ENCODE measurements around the gene KHDRBS2. TPM values are rescaled to one million over a fixed set of nuclear protein-coding genes. Genes with fewer than 3 reads are reported as not detected.

Gene KHDRBS2
- total and polyA plus RNA-seq, 2 of the 4 experiments (the other 2 are of a cell fraction) = not detected

DNA sequence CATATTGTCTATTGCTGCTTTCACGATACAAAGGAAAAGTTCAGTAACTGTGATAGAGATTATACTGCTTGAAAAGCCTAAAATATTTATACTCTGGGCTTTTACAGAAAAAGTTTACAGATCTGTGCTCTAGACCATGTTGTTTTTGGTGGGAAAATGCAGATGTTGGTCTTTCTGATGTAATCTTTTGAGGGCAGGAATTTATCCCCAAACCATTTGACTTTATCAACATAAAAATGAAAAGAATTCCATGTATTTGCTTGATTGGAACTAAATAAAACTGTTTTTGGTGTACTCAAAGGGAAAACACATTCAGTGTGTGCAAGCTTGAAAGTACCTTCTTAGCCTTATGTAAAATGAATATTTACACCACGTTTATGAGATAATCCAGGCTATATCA, 603.5 kb downstream of the KHDRBS2 start:
- Histone ChIP-seq H3K4me3 (ENCODE audit: insufficient read depth, low read depth, low read length) (no peak overlapping the region), H3K56ac (ENCODE audit: extremely low read depth, insufficient read depth, low read length) (no peak overlapping the region), H2BK20ac (ENCODE audit: low read depth, low read length) (no peak overlapping the region), H3K9ac (ENCODE audit: low read depth, low read length) (no peak overlapping the region), H3K23ac (ENCODE audit: low read depth, low read length) (no peak overlapping the region), H2AFZ (replicated peaks; ENCODE audit: low read length, poor library complexity) (no peak overlapping the region), H4K5ac (ENCODE audit: low read depth, low read length) (no peak overlapping the region), H2BK120ac (ENCODE audit: low read depth, low read length) (no peak overlapping the region), H3K27ac (ENCODE audit: insufficient read depth, low read length) (no peak overlapping the region), H2AK9ac (replicated peaks; ENCODE audit: low read depth, low read length, poor library complexity) (no peak overlapping the region), H4K91ac (ENCODE audit: insufficient read depth, low read depth, low read length) (no peak overlapping the region), H3K4ac (ENCODE audit: low read depth, low read length) (no peak overlapping the region), H4K20me1 (ENCODE audit: insufficient read depth, low read length) (no peaks in the 10 kb centered on the region), H3K9me1 (ENCODE audit: insufficient read depth, low read length) (no peaks in the 10 kb centered on the region), H4K8ac (ENCODE audit: low read depth in 2 of 2, low read length in 2 of 2) (no peak overlapping the region), H3K18ac (ENCODE audit: low read depth, low read length) (no peak overlapping the region), H3K9me3 (ENCODE audit: control insufficient read depth, insufficient read depth, low read length) (peaks cover 5% of the 10 kb centered on the region; the same call in 1 of the 2 replicates), H3K4me2 (ENCODE audit: low read depth, low read length) (no peak overlapping the region), H3K36me3 (ENCODE audit: control insufficient read depth, insufficient read depth, low read length) (no peaks in the 10 kb centered on the region), H2AK5ac (ENCODE audit: low read depth, low read length) (no peak overlapping the region), H3K4me1 (ENCODE audit: control insufficient read depth, insufficient read depth, low read length) (no peaks in the 10 kb centered on the region), H3K27me3 (ENCODE audit: control insufficient read depth, insufficient read depth, low read length) (no peaks in the 10 kb centered on the region), H3K14ac (replicated peaks; ENCODE audit: low read depth, low read length) (no peak overlapping the region), H2BK15ac (ENCODE audit: low read depth, low read length) (no peak overlapping the region), H2BK5ac (ENCODE audit: low read depth, low read length, poor library complexity, severe bottlenecking) (no peak overlapping the region), H3K79me1 (ENCODE audit: low read depth in 1 of 2, low read length in 2 of 2) (no peaks in the 10 kb centered on the region)
- POLR2A ChIA-PET (ENCODE audit: unreplicated experiment) = no interaction called here
- WGBS, 2 experiments (ENCODE audit: extremely low coverage in 2 of 2, insufficient read length in 1 of 2) = no CpG with 5 or more reads among the region's 2 CpGs
- CTCF ChIA-PET = no interaction called here
- BruUV-seq (replicated peaks) = no TSS peak
- in situ Hi-C loops (cut with MboI; ENCODE audit: low sequenced_read_pairs) = no loop called here
- intact Hi-C loops (cut with micrococcal nuclease) = no loop called here
- dilution Hi-C loops (cut with HindIII; ENCODE audit: low sequenced_read_pairs, unreplicated experiment) = no loop called here
- TF ChIP-seq BHLHE40 (IDR thresholded peaks at IDR 0.05; ENCODE audit: low read depth, low read length) (no peak), RAD21 (IDR thresholded peaks at IDR 0.05; ENCODE audit: low read length) (no peak), ELK1 (IDR thresholded peaks at IDR 0.05; ENCODE audit: borderline replicate concordance, low read depth, low read length) (no peak), RFX5 (IDR thresholded peaks at IDR 0.05; ENCODE audit: low read depth, low read length) (no peak), CHD1 (IDR thresholded peaks at IDR 0.05; ENCODE audit: low read depth, low read length) (no peak), FOS (IDR thresholded peaks at IDR 0.05; ENCODE audit: low read depth, low read length) (no peak), RCOR1 (IDR thresholded peaks at IDR 0.05; ENCODE audit: insufficient replicate concordance, low read length) (no peak), CEBPB (IDR thresholded peaks at IDR 0.05; ENCODE audit: low read depth, low read length) (no peak), MAZ (IDR thresholded peaks at IDR 0.05; ENCODE audit: borderline replicate concordance, low read depth, low read length) (no peak), SMC3 (IDR thresholded peaks at IDR 0.05; ENCODE audit: low read depth, low read length) (no peak), MXI1 (IDR thresholded peaks at IDR 0.05; ENCODE audit: borderline replicate concordance, low read depth, low read length) (no peak), POLR2A (IDR thresholded peaks at IDR 0.05; ENCODE audit: low read depth, low read length) (no peak), MAFK (IDR thresholded peaks at IDR 0.05; ENCODE audit: low read depth, low read length) (no peak), USF2 (IDR thresholded peaks at IDR 0.05; ENCODE audit: low read depth, low read length) (no peak), NFE2L2 (IDR thresholded peaks at IDR 0.05; ENCODE audit: low read depth, low read length) (no peak)
- TF ChIP-seq, protein P1, sequence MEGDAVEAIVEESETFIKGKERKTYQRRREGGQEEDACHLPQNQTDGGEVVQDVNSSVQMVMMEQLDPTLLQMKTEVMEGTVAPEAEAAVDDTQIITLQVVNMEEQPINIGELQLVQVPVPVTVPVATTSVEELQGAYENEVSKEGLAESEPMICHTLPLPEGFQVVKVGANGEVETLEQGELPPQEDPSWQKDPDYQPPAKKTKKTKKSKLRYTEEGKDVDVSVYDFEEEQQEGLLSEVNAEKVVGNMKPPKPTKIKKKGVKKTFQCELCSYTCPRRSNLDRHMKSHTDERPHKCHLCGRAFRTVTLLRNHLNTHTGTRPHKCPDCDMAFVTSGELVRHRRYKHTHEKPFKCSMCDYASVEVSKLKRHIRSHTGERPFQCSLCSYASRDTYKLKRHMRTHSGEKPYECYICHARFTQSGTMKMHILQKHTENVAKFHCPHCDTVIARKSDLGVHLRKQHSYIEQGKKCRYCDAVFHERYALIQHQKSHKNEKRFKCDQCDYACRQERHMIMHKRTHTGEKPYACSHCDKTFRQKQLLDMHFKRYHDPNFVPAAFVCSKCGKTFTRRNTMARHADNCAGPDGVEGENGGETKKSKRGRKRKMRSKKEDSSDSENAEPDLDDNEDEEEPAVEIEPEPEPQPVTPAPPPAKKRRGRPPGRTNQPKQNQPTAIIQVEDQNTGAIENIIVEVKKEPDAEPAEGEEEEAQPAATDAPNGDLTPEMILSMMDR (conservative IDR thresholded peaks at IDR 0.05; ENCODE audit: low read depth, low read length) = no peak
- ATAC-seq (ENCODE audit: low read depth) = no peak
- no peak for DNase-seq

Measured in IMR-90 (cell line).